HG03575 (cell line): Measurements from ENCODE around the gene NADK2.
"Not testable (repeated sequence)": the region's sequence is repeated elsewhere in the genome, so short reads cannot be mapped to it uniquely, and the experiment has no call there.

Experiments
- ATAC-seq: cut with Tn5 transposase; IDR thresholded peaks from one replicate; pipeline ENCODE4 v1.9.1; 2021; ENCODE audit not compliant: unreplicated experiment, insufficient number of reproducible peaks, low FRiP score; ENCODE audit errors: extremely low read depth

The NADK2 gene

DNA sequence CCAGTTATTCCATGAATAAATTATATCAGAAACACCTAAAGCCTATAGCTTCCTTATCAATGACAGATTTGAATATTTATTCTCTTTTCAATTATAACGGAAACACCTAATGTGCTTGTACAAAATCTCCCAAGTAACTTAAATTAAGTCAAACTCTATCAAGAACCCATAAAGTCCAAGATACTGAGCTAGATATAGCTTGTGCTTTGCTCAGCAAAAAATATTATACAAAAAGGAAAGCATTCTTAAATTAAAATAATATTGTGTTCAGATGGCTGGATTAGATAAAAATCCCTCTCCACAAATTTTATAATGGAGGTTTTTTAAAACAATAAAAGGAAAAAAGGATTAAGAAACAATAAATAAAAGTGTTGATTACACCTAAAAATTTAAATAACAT, 23.7 kb downstream of the NADK2 start:
- ATAC-seq = no peak

DNA sequence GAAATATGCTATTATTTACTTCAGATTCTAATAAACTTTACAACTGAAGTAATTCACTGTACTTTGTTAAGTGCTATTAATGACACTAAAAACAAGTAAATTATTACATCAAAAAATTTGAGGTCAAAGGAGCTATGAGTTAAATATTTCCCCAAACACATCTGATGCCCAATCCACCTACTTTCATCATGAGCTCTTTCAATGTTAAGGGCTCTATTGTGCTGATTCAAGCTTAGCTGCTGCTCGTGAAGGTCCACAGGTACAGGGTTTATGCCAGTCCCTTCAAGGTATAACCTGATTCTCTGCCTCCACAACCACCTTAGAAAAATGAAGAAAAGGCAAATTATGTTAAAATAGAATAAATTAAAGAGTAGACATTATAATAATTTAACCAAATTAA, 24.2 kb downstream of the NADK2 start:
- no peak for ATAC-seq

DNA sequence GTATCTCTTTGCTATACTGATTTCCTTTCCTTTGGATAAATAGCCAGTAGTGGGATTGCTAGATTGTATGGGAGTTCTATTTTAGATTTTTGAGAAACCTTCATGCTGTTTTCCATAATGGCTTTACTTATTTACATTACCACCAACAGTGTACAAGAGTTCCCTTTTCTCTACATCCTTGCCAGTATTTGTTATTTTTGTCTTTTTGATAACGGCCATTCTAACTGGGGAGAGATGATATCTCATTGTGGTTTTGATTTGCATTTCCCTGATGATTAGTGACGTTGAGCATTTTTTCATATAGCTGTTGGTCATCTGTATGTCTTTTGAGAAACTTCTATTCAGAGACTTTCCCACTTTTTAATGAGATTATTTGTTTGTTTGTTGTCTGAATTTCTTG, 25.8 kb downstream of the NADK2 start:
- no peak for ATAC-seq

DNA sequence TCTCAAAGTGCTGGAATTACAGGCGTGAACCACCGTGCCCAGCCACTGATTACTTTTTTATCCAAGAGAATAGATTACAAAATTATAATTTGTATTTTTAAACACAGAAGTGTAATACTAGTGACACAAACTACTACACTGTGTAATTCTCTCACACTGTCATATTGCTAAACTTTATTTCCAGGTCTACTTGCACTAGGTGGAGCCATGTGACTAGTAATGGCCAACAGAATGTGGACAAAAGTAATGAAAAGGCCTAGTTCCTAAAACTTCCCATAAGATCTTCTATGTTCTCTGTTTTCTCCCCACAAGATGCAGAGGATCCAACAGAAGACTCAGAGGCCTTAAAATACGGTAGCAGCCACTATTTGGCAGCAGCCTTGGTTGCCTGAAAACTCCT, 27.3 kb downstream of the NADK2 start:
- no peak for ATAC-seq

DNA sequence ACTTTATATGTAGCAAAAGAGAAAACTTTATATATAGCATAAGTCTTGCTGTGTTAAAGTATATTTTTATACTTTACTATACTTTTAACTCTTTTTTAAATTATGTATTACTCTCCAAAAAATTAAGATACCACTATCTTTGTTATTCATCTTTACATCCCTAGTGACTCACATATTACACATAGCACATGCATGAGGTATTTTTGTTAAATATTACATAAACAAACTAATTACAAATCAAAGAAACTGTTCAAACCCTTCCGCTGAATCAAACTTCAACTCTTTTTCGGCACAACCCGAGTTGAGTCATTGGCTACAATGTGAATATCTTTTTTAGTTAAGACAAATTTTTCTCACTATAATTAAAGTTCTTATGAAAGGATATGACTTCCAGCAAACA, 32.1 kb downstream of the NADK2 start:
- no peak for ATAC-seq

DNA sequence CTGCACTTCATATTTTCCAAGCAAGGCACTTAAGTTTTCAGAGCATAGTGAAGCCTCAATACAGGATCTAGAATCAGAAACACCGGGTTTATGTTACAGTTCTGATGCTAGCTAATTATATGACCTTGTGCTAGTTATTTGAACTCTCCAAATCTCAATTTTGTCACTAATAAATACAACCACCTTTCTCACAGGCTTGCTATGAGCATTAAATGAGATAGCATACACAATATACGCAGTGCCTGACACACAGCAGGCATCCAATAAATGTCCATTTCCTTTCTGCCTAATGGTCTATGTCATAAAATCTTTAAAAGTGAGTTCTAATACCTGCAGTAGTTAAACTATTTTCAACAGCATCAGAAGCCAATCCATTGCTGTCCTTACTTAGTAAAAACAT, 32.9 kb downstream of the NADK2 start:
- ATAC-seq = no peak

DNA sequence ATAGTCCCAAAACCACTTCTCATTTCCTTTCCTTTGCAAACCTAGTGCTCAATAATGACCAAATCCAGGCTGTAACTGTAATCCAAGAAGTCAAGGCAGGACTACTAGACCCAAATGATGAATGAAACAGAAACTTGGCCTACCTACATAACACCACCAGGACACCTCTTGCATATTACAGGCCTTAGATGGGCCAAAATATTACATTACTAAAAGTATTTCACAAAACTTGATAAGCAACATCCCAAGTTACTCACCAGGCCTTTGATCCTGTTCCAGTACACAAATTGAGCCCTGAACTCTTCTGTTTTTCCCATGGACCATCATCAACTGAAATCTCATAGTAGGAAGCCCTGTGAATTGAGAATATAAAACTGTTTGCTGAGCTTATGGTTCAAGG, 34.8 kb downstream of the NADK2 start:
- ATAC-seq = no peak

DNA sequence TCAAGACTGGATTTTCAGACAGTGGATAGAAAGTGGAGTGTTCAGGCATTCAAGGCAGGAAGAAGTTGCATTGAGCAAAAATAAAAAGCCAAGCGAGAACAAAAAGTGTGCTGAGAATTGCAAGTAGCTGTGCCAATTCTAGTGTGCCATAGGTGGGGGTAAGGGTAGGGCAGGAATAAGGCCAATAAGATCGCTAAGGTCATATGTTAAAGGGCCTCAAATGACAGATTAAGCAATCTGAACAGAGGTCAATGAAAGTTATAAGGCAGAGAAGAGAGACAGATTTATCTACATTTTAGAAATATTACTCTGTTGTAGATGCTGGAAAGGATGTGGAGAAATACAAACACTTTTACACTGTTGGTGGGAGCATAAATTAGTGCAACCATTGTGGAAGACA, 36.4 kb downstream of the NADK2 start:
- no peak for ATAC-seq

DNA sequence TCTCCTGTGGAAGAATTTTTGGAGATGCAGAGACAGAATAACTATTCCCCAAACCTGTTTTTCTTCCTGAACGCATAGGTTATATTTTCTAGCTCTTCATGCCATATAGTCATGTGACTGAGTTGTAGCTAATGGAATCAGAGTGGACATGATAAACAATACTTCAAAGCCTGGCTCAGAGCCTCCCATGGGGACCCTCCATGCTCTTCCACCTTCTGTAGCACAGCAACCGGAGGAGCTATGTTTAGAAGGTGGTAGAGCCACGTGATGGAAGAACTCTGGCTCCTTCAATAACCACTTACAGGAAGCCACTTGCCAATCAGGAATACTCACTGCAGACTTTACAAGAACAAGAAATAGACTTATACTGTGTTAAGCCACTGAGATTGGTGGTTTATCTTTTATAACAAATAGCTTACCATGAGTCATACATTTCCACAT, 39.2 kb downstream of the NADK2 start:
- no peak for ATAC-seq

DNA sequence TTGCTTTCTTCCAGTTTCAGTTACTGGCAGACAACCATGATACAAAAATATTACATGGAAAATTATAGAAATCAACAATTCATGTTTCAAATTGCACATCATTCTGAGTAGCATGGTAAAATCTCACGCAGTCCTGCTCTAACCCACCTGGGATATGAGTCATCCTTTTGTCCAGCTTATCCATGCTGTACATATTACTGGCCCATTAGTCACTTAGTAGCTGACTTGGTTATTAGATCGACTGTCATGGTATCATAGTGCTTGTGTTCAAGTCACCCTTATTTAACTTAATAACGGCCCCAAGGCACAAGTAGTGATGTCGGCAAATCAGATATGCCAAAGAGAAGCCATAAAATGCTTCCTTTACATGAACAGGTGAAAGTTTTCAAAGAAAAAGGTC, 41.2 kb downstream of the NADK2 start:
- no peak for ATAC-seq

DNA sequence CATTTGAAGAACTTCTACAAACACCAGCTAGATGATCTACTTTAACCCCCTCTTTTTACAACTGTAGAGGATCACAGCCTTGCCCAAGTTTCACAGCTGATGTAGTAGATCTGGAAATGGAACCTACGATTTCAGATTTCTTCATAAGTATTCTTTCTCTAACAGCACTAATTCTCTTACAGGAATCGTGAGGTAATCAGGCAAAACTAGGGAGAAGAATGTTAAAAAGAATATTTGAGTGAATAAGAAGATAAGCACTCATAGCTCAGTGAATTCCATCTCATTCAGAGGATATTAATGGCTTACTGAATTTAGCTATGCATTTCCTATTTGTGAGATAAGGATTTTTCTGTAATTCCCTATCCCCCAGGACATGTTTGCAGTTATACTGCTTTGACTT, 42.1 kb downstream of the NADK2 start:
- ATAC-seq = no peak

DNA sequence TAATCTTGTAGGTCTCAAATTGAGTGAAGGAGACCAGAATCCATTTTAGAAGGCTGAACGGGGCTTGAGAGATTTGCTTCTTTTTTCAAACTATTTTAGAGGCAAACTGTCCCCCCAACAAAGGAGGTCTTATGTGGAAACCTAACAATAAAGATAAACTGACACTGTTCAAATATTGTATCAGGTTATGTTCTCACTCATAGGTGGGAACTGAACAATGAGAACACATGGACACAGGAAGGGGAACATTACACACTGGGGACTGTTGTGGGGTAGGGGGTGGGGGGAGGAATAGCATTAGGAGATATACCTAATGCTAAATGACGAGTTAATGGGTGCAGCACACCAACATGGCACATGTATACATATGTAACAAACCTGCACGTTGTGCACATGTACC, 42.9 kb downstream of the NADK2 start:
- ATAC-seq = not testable (repeated sequence)

DNA sequence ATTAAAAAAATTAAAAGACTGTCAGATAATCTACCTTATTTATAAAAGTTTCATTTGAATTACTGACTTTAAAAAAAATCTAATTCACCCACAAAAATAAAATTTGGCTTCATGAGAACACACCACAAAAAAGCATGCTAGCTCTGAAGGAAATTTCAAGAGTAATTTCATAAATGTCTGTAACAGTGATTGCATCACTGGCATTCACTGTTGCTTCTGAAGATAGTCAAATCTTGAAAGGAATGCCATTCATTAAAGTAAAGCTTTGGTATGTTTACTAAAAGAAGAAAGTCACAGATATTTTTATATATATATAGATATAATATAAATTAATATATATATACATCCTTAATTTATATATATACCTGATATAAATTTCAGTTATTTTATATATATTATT, 43.4 kb downstream of the NADK2 start:
- ATAC-seq = no peak

DNA sequence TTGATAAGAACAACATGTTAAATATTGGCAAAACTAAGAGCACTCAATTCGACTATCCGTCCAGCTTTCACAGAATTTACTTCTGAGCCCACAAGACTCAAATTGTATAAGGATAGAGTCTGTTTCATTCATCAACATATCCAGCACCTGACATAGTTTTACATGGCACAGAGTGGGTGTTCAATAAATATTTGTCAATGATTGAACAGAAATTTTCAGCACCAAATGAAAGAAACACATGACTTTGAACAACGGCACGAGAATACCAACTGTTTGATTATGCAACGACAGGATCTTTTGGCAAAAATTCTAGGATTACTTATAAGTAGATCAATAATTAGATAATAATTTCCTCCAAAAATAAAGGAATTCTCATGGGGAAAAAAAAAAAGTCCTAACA, 48.0 kb downstream of the NADK2 start:
- no peak for ATAC-seq

DNA sequence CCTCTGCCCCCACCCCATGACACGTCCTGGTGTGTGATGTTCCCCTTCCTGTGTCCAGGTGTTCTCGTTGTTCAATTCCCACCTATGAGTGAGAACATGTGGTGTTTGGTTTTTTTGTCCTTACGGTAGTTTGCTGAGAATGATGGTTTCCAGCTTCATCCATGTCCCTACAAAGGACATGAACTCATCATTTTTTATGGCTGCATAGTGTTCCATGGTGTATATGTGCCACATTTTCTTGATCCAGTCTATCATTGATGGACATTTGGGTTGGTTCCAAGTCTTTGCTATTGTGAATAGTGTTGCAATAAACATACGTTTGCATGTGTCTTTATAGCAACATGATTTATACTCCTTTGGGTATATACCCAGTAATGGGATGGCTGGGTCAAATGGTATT, 57.3 kb downstream of the NADK2 start:
- ATAC-seq = not testable (repeated sequence)

DNA sequence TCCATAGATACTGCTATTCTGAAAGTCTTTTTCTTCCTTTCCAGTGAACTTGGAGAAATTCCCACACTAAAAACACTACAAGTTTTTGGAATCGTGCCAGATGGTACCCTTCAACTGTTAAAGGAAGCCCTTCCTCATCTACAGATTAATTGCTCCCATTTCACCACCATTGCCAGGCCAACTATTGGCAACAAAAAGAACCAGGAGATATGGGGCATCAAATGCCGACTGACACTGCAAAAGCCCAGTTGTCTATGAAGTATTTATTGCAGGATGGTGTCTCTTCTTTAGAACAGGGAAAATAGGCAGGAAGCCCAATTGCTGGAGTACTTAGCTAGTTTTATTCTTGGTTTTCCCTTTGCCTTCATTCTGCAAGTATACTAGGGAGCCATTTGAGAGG, 60.0 kb downstream of the NADK2 start:
- no peak for ATAC-seq

DNA sequence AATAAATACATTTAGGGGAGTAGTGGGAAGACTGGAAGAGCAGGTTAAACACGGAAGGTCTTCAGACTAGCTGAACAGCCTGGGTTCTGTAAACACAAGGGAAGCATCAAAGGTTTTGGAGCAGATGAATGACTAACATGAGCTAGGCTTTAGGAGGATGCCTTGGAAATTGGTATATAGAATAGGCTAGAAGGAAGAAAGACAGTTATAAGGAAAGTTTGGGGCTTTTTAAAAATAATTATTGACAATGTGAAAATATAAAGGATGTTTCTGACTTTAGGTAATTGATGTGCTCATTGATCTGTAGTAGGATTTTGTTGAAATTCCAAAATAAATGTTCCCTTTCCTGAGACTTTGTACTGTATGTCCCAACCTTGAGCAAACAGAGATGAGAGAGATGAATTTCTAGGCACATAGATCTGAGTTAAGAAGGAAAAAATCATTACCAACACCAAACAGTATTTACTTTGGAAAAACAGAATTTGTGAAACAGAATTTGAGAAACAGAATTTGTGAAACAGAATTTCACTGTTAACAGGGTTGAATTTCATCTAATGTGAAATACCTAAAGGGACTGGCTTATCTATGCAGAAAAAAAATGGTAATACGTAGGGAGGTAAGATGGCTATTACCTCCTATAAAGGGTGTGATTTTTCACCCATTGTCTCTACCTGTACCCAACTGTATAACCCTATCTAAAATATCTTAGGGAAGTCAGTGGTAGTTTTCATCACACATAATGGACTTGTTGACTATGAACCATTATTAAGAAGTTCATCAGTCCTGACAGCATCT, 61.0 kb downstream of the NADK2 start:
- no peak for ATAC-seq

DNA sequence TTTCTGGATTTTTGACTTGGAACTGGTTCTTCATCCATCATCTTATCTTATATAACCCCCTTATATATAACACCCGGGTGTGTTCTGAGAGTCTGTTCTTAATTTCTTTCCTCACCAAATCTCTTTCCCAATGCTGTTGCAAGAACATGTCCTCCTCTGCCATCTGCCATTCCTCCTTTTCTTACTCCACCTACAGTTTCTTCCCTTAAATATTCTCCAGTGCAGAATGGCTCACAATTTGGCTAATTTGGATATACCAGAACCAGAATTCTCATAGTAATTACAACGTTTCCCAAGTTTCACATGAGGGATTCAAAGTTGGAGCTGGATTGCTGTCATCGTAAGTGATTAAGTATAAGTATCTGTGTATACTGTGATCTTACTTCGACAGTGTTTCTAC, 61.8 kb downstream of the NADK2 start:
- no peak for ATAC-seq

DNA sequence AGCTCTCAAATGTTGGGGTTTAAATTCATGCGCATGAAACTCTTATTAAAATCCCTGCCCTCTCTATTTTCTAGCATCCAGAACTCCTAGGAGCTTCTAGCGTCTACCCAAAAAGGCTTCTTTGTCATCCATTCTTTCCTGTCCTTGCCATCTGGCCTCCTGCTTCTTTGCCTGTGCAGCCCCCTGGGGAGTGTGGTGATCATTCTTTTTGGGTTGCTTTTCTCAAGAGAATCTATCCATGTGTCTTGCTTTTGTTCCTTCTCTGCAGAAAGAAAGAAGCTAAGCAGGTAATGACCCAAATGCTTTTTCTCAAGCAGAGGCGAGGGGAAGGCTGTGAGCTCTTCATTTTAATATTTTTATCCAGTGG, 63.2 kb downstream of the NADK2 start:
- ATAC-seq = no peak

DNA sequence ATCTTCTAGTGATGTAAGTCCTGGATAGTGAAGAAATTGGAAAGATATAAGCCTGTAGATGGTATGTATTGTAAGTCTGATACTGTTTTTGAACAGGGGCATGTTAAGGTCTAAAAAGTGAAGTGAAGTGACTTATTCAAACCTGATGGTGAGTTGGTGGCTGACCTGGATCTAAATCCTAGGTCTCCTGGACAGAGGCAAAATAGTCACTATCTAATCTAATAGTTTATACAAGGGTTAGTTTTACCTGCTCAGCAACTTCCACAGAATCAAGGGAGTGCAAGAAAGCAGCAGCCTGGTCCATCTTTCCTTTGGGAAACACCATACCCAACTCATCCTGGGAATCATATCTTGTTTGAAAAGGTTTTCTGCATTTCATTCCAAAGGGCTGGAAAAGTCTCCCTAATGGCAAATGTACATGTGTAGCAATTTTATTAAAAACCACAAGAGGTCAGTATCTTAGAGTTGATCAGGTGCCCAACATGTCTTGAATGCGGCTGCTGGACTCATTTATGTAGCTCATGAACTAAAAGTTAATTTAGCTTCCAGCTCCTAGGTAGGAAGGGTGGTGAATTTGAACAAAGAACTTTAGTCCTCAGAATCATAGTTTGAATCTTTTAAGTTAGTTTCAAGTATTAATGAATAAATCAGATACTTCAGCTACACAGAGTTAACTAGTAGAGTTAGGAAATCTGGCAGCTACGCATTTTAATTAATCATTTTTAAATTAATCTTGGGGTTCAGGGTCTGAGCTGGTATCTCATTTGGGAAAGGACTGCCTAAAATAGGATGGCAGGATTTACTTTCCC, 63.8 kb downstream of the NADK2 start:
- ATAC-seq = no peak
